Erythroblast (primary cell): ENCODE data around the gene PLCXD1.

Experiments used
- GATA1 ChIP-seq: IDR thresholded peaks from 2 replicates; pipeline ENCODE4 v1.6.1; 2011; ENCODE audit warnings: low read depth, mild to moderate bottlenecking, control low read depth, low read length, moderate library complexity
- POLR2A ChIP-seq: IDR thresholded peaks from 2 replicates; pipeline ENCODE4 v1.6.1; 2011; ENCODE audit warnings: mild to moderate bottlenecking, low read length

DNA sequence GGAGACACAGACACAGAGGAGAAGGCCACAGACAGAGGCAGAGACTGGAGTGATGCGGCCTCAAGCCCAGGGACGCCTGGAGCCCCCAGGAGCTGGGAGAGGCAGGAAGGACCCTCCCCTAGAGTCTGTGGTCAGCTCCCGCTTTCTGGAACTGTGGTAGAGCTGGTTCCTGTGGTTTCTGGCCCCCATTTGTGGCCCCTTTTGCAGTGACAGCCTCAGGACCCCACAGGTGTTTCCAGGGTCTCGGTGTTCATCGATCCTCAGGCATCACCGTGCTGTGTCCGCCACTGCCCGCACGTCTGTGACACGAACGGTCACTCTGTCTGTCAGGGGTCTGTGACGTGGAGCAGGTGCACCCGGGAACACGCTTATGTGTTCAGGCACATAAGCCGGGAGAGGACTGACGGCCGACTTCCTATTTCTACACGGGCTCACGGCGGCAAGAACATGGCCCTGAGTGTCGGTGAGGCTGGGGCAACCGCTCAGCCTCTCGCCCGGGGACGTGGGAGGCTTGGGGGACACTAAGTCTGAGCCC, 29.5 kb downstream of the PLCXD1 start:
- TF ChIP-seq POLR2A = no peak
- TF ChIP-seq GATA1 = no peak
